ENCODE measurements around the gene ALG10B. TPM values are rescaled to one million over a fixed set of nuclear protein-coding genes. Genes with fewer than 3 reads are reported as not detected.

Gene ALG10B
- total and polyA plus RNA-seq, 9 of the 15 experiments (the other 6 are each of a cell fraction or from before 2014, with no cell fraction given) = 0.34 to 3.3 (median 2.0) TPM

- TF ChIP-seq POLR2G (IDR thresholded peaks at IDR 0.05; ENCODE audit: low read depth, low read length) (peak; percentile 69), ZNF175 (CRISPR knock-in tag; IDR thresholded peaks at IDR 0.05; ENCODE audit: low read depth) (no peak), MAFK (IDR thresholded peaks at IDR 0.05; ENCODE audit: low read length) (no peak), NCOA1 (IDR thresholded peaks at IDR 0.05; ENCODE audit: low read depth) (no peak; the same call in 1 of the 2 replicates), CXXC5 (CRISPR knock-in tag; IDR thresholded peaks at IDR 0.05) (peak; percentile 28; the same call in 1 of the 2 replicates), ETV5 (CRISPR knock-in tag; IDR thresholded peaks at IDR 0.05; ENCODE audit: low read depth) (no peak), TBL1XR1 (IDR thresholded peaks at IDR 0.05; ENCODE audit: low read length in 2 of 2) (peak; percentile 34 to 59; a peak in 1 of 4 replicates), XRCC5 (IDR thresholded peaks at IDR 0.05; ENCODE audit: low read depth, low read length) (0 out of 2 replicates have a peak, but pooled peaks have one; percentile 25), ELF1 (tag; IDR thresholded peaks at IDR 0.05) (peak; percentile 71), TAF1 (IDR thresholded peaks at IDR 0.05; ENCODE audit: control insufficient read depth, extremely low read depth, insufficient read depth, low read length, severe bottlenecking) (peak; percentile 67), BRD9 (IDR thresholded peaks at IDR 0.05; ENCODE audit: low read depth, partially characterized antibody) (no peak), TOE1 (IDR thresholded peaks at IDR 0.05; ENCODE audit: borderline replicate concordance) (no peak), TOE1 (CRISPR knock-in tag; IDR thresholded peaks at IDR 0.05; ENCODE audit: borderline replicate concordance, low read depth) (no peak), NR2C2 (CRISPR knock-in tag; IDR thresholded peaks at IDR 0.05) (no peak), NR2C2 (tag; IDR thresholded peaks at IDR 0.05) (peak; percentile 66; the same call in 1 of the 2 replicates), NR2F6 (CRISPR knock-in tag; IDR thresholded peaks at IDR 0.05) (no peak), HCFC1 (IDR thresholded peaks at IDR 0.05; ENCODE audit: low read depth, low read length) (peak; percentile 80)
- TF ChIP-seq, protein P1, sequence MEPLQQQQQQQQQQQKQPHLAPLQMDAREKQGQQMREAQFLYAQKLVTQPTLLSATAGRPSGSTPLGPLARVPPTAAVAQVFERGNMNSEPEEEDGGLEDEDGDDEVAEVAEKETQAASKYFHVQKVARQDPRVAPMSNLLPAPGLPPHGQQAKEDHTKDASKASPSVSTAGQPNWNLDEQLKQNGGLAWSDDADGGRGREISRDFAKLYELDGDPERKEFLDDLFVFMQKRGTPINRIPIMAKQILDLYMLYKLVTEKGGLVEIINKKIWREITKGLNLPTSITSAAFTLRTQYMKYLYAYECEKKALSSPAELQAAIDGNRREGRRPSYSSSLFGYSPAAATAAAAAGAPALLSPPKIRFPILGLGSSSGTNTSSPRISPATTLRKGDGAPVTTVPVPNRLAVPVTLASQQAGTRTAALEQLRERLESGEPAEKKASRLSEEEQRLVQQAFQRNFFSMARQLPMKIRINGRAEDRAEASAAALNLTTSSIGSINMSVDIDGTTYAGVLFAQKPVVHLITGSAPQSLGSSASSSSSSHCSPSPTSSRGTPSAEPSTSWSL (CRISPR knock-in tag; IDR thresholded peaks at IDR 0.05; ENCODE audit: borderline replicate concordance) = no peak
- TF ChIP-seq, protein P2, sequence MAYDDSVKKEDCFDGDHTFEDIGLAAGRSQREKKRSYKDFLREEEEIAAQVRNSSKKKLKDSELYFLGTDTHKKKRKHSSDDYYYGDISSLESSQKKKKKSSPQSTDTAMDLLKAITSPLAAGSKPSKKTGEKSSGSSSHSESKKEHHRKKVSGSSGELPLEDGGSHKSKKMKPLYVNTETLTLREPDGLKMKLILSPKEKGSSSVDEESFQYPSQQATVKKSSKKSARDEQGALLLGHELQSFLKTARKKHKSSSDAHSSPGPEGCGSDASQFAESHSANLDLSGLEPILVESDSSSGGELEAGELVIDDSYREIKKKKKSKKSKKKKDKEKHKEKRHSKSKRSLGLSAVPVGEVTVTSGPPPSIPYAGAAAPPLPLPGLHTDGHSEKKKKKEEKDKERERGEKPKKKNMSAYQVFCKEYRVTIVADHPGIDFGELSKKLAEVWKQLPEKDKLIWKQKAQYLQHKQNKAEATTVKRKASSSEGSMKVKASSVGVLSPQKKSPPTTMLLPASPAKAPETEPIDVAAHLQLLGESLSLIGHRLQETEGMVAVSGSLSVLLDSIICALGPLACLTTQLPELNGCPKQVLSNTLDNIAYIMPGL (CRISPR knock-in tag; IDR thresholded peaks at IDR 0.05) = no peak
Measured at GRCh38 chr12:38316391-38317129, at the start of gene ALG10B (continued).

Data from K562 (cell line).